HepG2 (cell line): ENCODE measurements around the gene SHISAL2B. TPM values are rescaled to one million over a fixed set of nuclear protein-coding genes. Genes with fewer than 3 reads are reported as not detected.

Source experiments
- ATAC-seq: fragments of 200-7000 bp; cut with Tn5 transposase; 3 replicates; pipeline ENCODE4 v1.9.1; 2020; ENCODE audit warnings: mild to moderate bottlenecking, moderate library complexity
- Bru-seq: library from RNA; stranded (reverse); fragments of 400-500 nt; gene quantifications from one replicate; lab custom pipeline; 2021; lab: Mats Ljungman, UMichigan
- BruChase-seq, 2 experiments: library from RNA; stranded (reverse); fragments of 400-500 nt; gene quantifications; one replicate each; lab custom pipeline; 2021; lab: Mats Ljungman, UMichigan
- BruUV-seq: library from RNA; stranded (reverse); fragments of 400-500 nt; replicated peaks from 2 replicates; lab custom pipeline; 2021; lab: Mats Ljungman, UMichigan
- CTCF ChIA-PET: fragments of 300-600 bp; formaldehyde crosslinking; extraction: SDS; loops from one replicate; lab custom pipeline; 2021; ENCODE audit warnings: low total read pairs, inconsistent platforms, low intra/inter-chr PET ratio; lab: Yijun Ruan, JAX
- POLR2A ChIA-PET: fragments of 350-600 bp; sonication (Branson Sonifier 250); formaldehyde crosslinking; loops from one replicate; lab custom pipeline; 2020; ENCODE audit warnings: antibody characterized with exemption, inconsistent platforms; lab: Yijun Ruan, JAX
- DNase-seq: peaks from one replicate; pipeline ENCODE4 v3.0.0-alpha.2; 2015; ENCODE audit warnings: low spot score
- FAIRE-seq: peaks from 3 replicates; lab custom pipeline; 2011; peaks lifted over from hg19 to GRCh38; lab: Jason Lieb, UNC
- H2AFZ ChIP-seq: one replicate; pipeline ENCODE4 v1.6.1; 2011; ENCODE audit warnings: low read length, inconsistent platforms
- H3K27ac ChIP-seq: fragments of 300-600 bp; 3 replicates; pipeline ENCODE4 v1.8.0; 2011; ENCODE audit warnings: mixed run types, mild to moderate bottlenecking, mixed read lengths, low read length, inconsistent platforms; ENCODE audit not compliant: insufficient read depth; ENCODE audit errors: extremely low read length
- H3K27me3 ChIP-seq, 2 experiments: fragments of 200-600 bp in 1 of 2; 2 replicates in 1 of 2; 3 replicates in 1 of 2; pipeline versions ENCODE4 v1.6.0 to v1.8.0; 2011; ENCODE audit warnings: low read length in 2 of 2, mild to moderate bottlenecking in 2 of 2, moderate library complexity in 2 of 2, inconsistent platforms in 1 of 2; ENCODE audit not compliant: insufficient read depth in 2 of 2, control insufficient read depth in 1 of 2
- H3K36me3 ChIP-seq, 2 experiments: fragments of 200-600 bp in 1 of 2; replicated peaks in 1 of 2; 2 replicates in 1 of 2; 3 replicates in 1 of 2; pipeline versions ENCODE4 v1.5.1 to v1.8.0; 2011; ENCODE audit warnings: low read length in 2 of 2, inconsistent platforms in 1 of 2; ENCODE audit not compliant: insufficient read depth in 2 of 2, control insufficient read depth in 1 of 2
- H3K4me1 ChIP-seq: 2 replicates; pipeline ENCODE4 v1.5.1; 2012; ENCODE audit warnings: low read length, inconsistent platforms; ENCODE audit not compliant: insufficient read depth
- H3K4me2 ChIP-seq: 2 replicates; pipeline ENCODE4 v1.6.0; 2011; ENCODE audit warnings: low read depth, low read length, inconsistent platforms
- H3K4me3 ChIP-seq, 3 experiments: fragments of 200-600 bp in 1 of 3; sonication (generic), shearing (Covaris generic) in 1 of 3; replicated peaks in 1 of 3; 2 replicates each; pipeline ENCODE4 v1.5.1; 2011 to 2016; ENCODE audit warnings: low read length in 3 of 3, inconsistent platforms in 2 of 3, low read depth in 2 of 3, mild to moderate bottlenecking in 2 of 3, control low read depth in 1 of 3, mixed read lengths in 1 of 3; ENCODE audit not compliant: insufficient read depth in 1 of 3
- H3K79me2 ChIP-seq: one replicate; pipeline ENCODE4 v1.6.1; 2011; ENCODE audit warnings: low read length, inconsistent platforms; ENCODE audit not compliant: insufficient read depth
- H3K9ac ChIP-seq: 2 replicates; pipeline ENCODE4 v1.6.0; 2011; ENCODE audit warnings: mild to moderate bottlenecking, low read depth, low read length, inconsistent platforms; ENCODE audit not compliant: insufficient read depth
- H3K9me3 ChIP-seq: 2 replicates; pipeline ENCODE4 v1.5.1; 2012; ENCODE audit warnings: mild to moderate bottlenecking, low read length
- H4K20me1 ChIP-seq: 2 replicates; pipeline ENCODE4 v1.6.0; 2011; ENCODE audit warnings: inconsistent platforms, mild to moderate bottlenecking, low read length, moderate library complexity; ENCODE audit not compliant: insufficient read depth
- KDM5B ChIP-seq: sonication (generic); formaldehyde crosslinking; IDR thresholded peaks from 2 replicates; pipeline ENCODE4 v1.4.0; 2020; ENCODE audit warnings: missing genetic modification reagents, mild to moderate bottlenecking, borderline replicate concordance
- NFYC ChIP-seq: IDR thresholded peaks from 2 replicates; pipeline ENCODE4 v1.6.1; 2016; ENCODE audit warnings: missing genetic modification reagents, missing compliant biosample characterization
- ZNF687 ChIP-seq: sonication (generic); formaldehyde crosslinking; IDR thresholded peaks from 2 replicates; pipeline ENCODE4 v1.5.1; 2020; ENCODE audit warnings: mild to moderate bottlenecking, missing genetic modification reagents, moderate library complexity
- ZNF800 ChIP-seq: sonication (generic); formaldehyde crosslinking; IDR thresholded peaks from 2 replicates; pipeline ENCODE4 v1.4.0; 2020; ENCODE audit warnings: missing genetic modification reagents
- WGBS: methylation state at CpG from one replicate; pipeline ENCODE4 v1.1.6; 2017; ENCODE audit warnings: low lambda C conversion rate; 5-methylcytosine and 5-hydroxymethylcytosine counted together
- in situ Hi-C: cut with HindIII; loops from 2 replicates; pipeline ENCODE4 v1.10.0; 2017; ENCODE audit warnings: low pct_unique_long_range_greater_than_20kb; ENCODE audit not compliant: extremely low pct_ligation_motif_present
- intact Hi-C: fragments of 100-400 bp; cut with micrococcal nuclease; formaldehyde crosslinking; loops from one replicate; pipeline ENCODE4 v1.10.0; 2022; ENCODE audit not compliant: unreplicated experiment
- long read RNA-seq, 2 experiments: library from RNA in 1 of 2; library from polyadenylated mRNA in 1 of 2; stranded (forward) in 1 of 2; unstranded in 1 of 2; transcript quantifications; one replicate each; pipeline ENCODE4 v2.0.0, GENCODE V29; 2019 to 2022
- polyA minus RNA-seq, 3 experiments: library from RNA; depleted of rRNA, polyadenylated mRNA; stranded (reverse); fragments of >200 nt; gene quantifications; 2 replicates each; pipeline ENCODE4 v1.2.3, GENCODE V29; 2011; ENCODE audit warnings: low replicate concordance in 1 of 3
- polyA plus RNA-seq, 8 experiments: library from polyadenylated mRNA; depleted of rRNA in 3 of 8; stranded (reverse) in 7 of 8; unstranded in 1 of 8; fragments of >200 nt; fragmentation: Illumina TruSeq in 4 of 8; extraction: Trizol in 4 of 8; gene quantifications; 2 replicates each; pipeline versions ENCODE4 v1.2.1 to v1.2.3, GENCODE V29; 2011 to 2016; ENCODE audit warnings: low read depth in 4 of 8, missing spikeins in 1 of 8, mixed read lengths in 1 of 8; ENCODE audit not compliant: insufficient read depth in 1 of 8
- total RNA-seq, 5 experiments: library from RNA; depleted of rRNA; stranded (reverse); fragments of >200 nt; fragmentation: Illumina TruSeq; extraction: Trizol; gene quantifications; 2 replicates each; pipeline ENCODE4 v1.2.3, GENCODE V29; 2016; ENCODE audit warnings: low read depth in 1 of 5
- TF ChIP-seq, protein P1 (sequence below): sonication (generic); formaldehyde crosslinking; IDR thresholded peaks from 2 replicates; pipeline ENCODE4 v1.4.0; 2020; ENCODE audit warnings: missing genetic modification reagents

Gene SHISAL2B
- not detected in 2 replicates for total RNA-seq (2016; rRNA removed; fragmentation: Illumina TruSeq; extraction: Trizol)
- not detected in 2 replicates for total RNA-seq (2016; cell fraction: cytosol; rRNA removed; fragmentation: Illumina TruSeq; extraction: Trizol; ENCODE audit: low read depth)
- not detected in 2 replicates for total RNA-seq (2016; cell fraction: insoluble cytoplasmic fraction; rRNA removed; fragmentation: Illumina TruSeq; extraction: Trizol)
- total RNA-seq (2016; cell fraction: membrane; rRNA removed; fragmentation: Illumina TruSeq; extraction: Trizol), result not detected in 2 replicates
- not detected in 2 replicates for total RNA-seq (2016; cell fraction: nucleus; rRNA removed; fragmentation: Illumina TruSeq; extraction: Trizol)
- not detected in 2 replicates for polyA plus RNA-seq (2011; rRNA removed)
- polyA plus RNA-seq (2011; cell fraction: cytosol; rRNA removed), result not detected in 2 replicates
- polyA plus RNA-seq (2011; cell fraction: nucleus; rRNA removed), result not detected in 2 replicates
- not detected in 2 replicates for polyA plus RNA-seq (2012)
- polyA plus RNA-seq (2016; cell fraction: cytosol; fragmentation: Illumina TruSeq; extraction: Trizol; ENCODE audit: low read depth), result not detected in 2 replicates
- polyA plus RNA-seq (2016; cell fraction: insoluble cytoplasmic fraction; fragmentation: Illumina TruSeq; extraction: Trizol; ENCODE audit: low read depth), result not detected in 2 replicates
- polyA plus RNA-seq (2016; cell fraction: membrane; fragmentation: Illumina TruSeq; extraction: Trizol; ENCODE audit: low read depth), result not detected in 2 replicates
- polyA plus RNA-seq (2016; cell fraction: nucleus; fragmentation: Illumina TruSeq; extraction: Trizol; ENCODE audit: insufficient read depth, low read depth), result not detected in 2 replicates
- not detected in 2 replicates for polyA minus RNA-seq (2011; rRNA and poly(A)+ RNA removed; ENCODE audit: low replicate concordance)
- not detected in 2 replicates for polyA minus RNA-seq (2011; cell fraction: cytosol; rRNA and poly(A)+ RNA removed)
- not detected in 2 replicates for polyA minus RNA-seq (2011; cell fraction: nucleus; rRNA and poly(A)+ RNA removed)
- Bru-seq, nascent RNA, result percentile 13 among the genes with signal in this experiment
- percentile 4 among the genes with signal in this experiment for BruChase-seq, experiment 1, labeled RNA remaining after a 6-hour chase
- BruChase-seq, experiment 2, labeled RNA remaining after a 2-hour chase, result percentile 2 among the genes with signal in this experiment
- long read RNA-seq, experiment 1, result 0 reads
- long read RNA-seq, experiment 2, result 0 reads

GRCh38 chr5:64690417-64691151 is at the start of gene SHISAL2B:
SHISAL2B (plus strand) TSS chr5:64690503; CDS start chr5:64690624, 121 bp downstream.
- no peak for FAIRE-seq
- Histone ChIP-seq H3K36me3 (no peaks in the 10 kb centered on the region), H4K20me1 (no peaks in the 10 kb centered on the region), H3K27me3 (peaks cover 1 to 39% of the 10 kb centered on the region in 2 experiments; a peak in 4 of 5 replicates), H3K9me3 (no peaks in the 10 kb centered on the region), H2AFZ (no peak within 1 kb of the TSS), H3K4me2 (peak within 1 kb of the TSS; percentile 59), H3K79me2 (no peaks in the 10 kb centered on the region), H3K9ac (no peak within 1 kb of the TSS), H3K4me3 (peak within 1 kb of the TSS in 2 of 3 experiments; percentile 20 to 59; a peak in 2 of 6 replicates), H3K4me1 (no peaks in the 10 kb centered on the region), H3K27ac (no peak within 1 kb of the TSS)
- in situ Hi-C loops, result no loop called here
- CTCF ChIA-PET, result no interaction called here
- no peak for DNase-seq
- POLR2A ChIA-PET, result no interaction called here
- BruUV-seq, result no TSS peak
- intact Hi-C loops, result no loop called here
- WGBS, result 11% methylated on average over 10 of the region's 71 CpGs
- peak; percentile 85 for ATAC-seq
- TF ChIP-seq, protein P1, sequence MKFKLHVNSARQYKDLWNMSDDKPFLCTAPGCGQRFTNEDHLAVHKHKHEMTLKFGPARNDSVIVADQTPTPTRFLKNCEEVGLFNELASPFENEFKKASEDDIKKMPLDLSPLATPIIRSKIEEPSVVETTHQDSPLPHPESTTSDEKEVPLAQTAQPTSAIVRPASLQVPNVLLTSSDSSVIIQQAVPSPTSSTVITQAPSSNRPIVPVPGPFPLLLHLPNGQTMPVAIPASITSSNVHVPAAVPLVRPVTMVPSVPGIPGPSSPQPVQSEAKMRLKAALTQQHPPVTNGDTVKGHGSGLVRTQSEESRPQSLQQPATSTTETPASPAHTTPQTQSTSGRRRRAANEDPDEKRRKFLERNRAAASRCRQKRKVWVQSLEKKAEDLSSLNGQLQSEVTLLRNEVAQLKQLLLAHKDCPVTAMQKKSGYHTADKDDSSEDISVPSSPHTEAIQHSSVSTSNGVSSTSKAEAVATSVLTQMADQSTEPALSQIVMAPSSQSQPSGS (CRISPR knock-in tag), result no peak
- no peak for TF ChIP-seq KDM5B (CRISPR knock-in tag)
- peak; percentile 28; the same call in 1 of the 2 replicates for TF ChIP-seq ZNF687 (CRISPR knock-in tag)
- peak; percentile 98 for TF ChIP-seq ZNF800
- TF ChIP-seq NFYC (CRISPR knock-in tag), result no peak
